Mesenteric fat pad (tissue), 1 donor: ENCODE data around the gene SERINC3. TPM values are rescaled to one million over a fixed set of nuclear protein-coding genes. Genes with fewer than 3 reads are reported as not detected.
"Not testable (repeated sequence)": the region's sequence is repeated elsewhere in the genome, so short reads cannot be mapped to it uniquely, and the experiment has no call there.

ENCODE experiments used
- DNase-seq: peaks from one replicate; pipeline ENCODE4 v3.0.0-alpha.2; 2020; ENCODE audit warnings: low spot score
- total RNA-seq: library from RNA; stranded (reverse); fragmentation: NEBNext Ultra II Directional; extraction: Animal tissue kit (Norgen Biotek cat#: 25700); gene quantifications from one replicate; pipeline ENCODE4 v1.2.1, GENCODE V29; 2021
- donor health status: DM: yes; HTN: yes; CAD: no.

The SERINC3 gene
- total RNA-seq, 1 donor from 2014 or later = 123 TPM

GRCh38 chr20:44494681-44495080 lies 27.2 kb downstream of the SERINC3 start:
- DNase-seq = no peak

- no peak for DNase-seq
These were observed 27.6 kb downstream of the SERINC3 start for GRCh38 chr20:44494266-44494665.

- no peak for DNase-seq
These were observed 30.1 kb downstream of the SERINC3 start for GRCh38 chr20:44491635-44492395.

- no peak for DNase-seq
These were observed 31.9 kb downstream of the SERINC3 start for GRCh38 chr20:44489931-44490330.

- DNase-seq = no peak
These were observed 32.6 kb downstream of the SERINC3 start for GRCh38 chr20:44489223-44489622.

GRCh38 chr20:44488551-44488950 lies 33.3 kb downstream of the SERINC3 start:
- no peak for DNase-seq

- no peak for DNase-seq
These were observed 36.1 kb downstream of the SERINC3 start for GRCh38 chr20:44485830-44486198.

- no peak for DNase-seq
These were observed 36.6 kb downstream of the SERINC3 start for GRCh38 chr20:44485078-44485829.

GRCh38 chr20:44483112-44483511 lies 38.8 kb downstream of the SERINC3 start:
- DNase-seq = no peak

GRCh38 chr20:44481719-44482416 lies 40.0 kb downstream of the SERINC3 start:
- DNase-seq = no peak

- no peak for DNase-seq
These were observed 41.8 kb downstream of the SERINC3 start for GRCh38 chr20:44480097-44480496.

GRCh38 chr20:44479643-44480042 lies 42.2 kb downstream of the SERINC3 start:
- no peak for DNase-seq

- no peak for DNase-seq
These were observed 43.7 kb downstream of the SERINC3 start for GRCh38 chr20:44478206-44478605.

- DNase-seq = no peak
These were observed 44.7 kb downstream of the SERINC3 start for GRCh38 chr20:44477151-44477550.

- DNase-seq = peak; percentile 96
These were observed 45.9 kb downstream of the SERINC3 start, which contains the start of gene TTPAL for GRCh38 chr20:44475694-44476560. Gene TTPAL, plus strand, starts transcription at chr20:44475874. Its CDS starts 4,126 bp downstream, at chr20:44480000.

GRCh38 chr20:44475372-44475693 lies 46.5 kb downstream of the SERINC3 start:
- no peak for DNase-seq

GRCh38 chr20:44472283-44472682 lies 49.6 kb downstream of the SERINC3 start:
- DNase-seq = not testable (repeated sequence)

GRCh38 chr20:44471481-44471882 lies 50.4 kb downstream of the SERINC3 start:
- no peak for DNase-seq

GRCh38 chr20:44470327-44470726 lies 51.5 kb downstream of the SERINC3 start:
- no peak for DNase-seq

- DNase-seq = no peak
These were observed 53.7 kb downstream of the SERINC3 start for GRCh38 chr20:44468044-44468782.
